Peyer's patch (tissue), 4 donors: ENCODE data around the gene UNKL.

ENCODE experiments used
- POLR2A ChIP-seq, 2 donors: fragments of 450-650 bp; IDR thresholded peaks; one replicate each; pipeline ENCODE4 v1.5.1; 2017; ENCODE audit warnings: antibody characterized with exemption in 2 of 2, mild to moderate bottlenecking in 2 of 2, moderate library complexity in 2 of 2
- TF ChIP-seq, protein P1 (sequence below), 6 experiments: fragments of 450-650 bp in 4 of 6; fragments of 200-600 bp in 2 of 6; sonication (generic) in 1 of 6; IDR thresholded peaks; one replicate each; pipeline ENCODE4 v1.5.1; 2017 to 2019; ENCODE audit warnings: antibody characterized with exemption in 6 of 6, mild to moderate bottlenecking in 3 of 6, moderate library complexity in 1 of 6

- no peak for TF ChIP-seq POLR2A (IDR thresholded peaks at IDR 0.05)
- TF ChIP-seq, protein P1, sequence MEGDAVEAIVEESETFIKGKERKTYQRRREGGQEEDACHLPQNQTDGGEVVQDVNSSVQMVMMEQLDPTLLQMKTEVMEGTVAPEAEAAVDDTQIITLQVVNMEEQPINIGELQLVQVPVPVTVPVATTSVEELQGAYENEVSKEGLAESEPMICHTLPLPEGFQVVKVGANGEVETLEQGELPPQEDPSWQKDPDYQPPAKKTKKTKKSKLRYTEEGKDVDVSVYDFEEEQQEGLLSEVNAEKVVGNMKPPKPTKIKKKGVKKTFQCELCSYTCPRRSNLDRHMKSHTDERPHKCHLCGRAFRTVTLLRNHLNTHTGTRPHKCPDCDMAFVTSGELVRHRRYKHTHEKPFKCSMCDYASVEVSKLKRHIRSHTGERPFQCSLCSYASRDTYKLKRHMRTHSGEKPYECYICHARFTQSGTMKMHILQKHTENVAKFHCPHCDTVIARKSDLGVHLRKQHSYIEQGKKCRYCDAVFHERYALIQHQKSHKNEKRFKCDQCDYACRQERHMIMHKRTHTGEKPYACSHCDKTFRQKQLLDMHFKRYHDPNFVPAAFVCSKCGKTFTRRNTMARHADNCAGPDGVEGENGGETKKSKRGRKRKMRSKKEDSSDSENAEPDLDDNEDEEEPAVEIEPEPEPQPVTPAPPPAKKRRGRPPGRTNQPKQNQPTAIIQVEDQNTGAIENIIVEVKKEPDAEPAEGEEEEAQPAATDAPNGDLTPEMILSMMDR (IDR thresholded peaks at IDR 0.05): no peak
Observed at GRCh38 chr16:1351215-1351581, 63.3 kb downstream of the UNKL start.
